Measurements from ENCODE around the gene SLC32A1.

SLC32A1 gene

GRCh38 chr20:38755324-38755910 is 31.1 kb downstream of the SLC32A1 start:
- DNase-seq = no peak

GRCh38 chr20:38757145-38757775 is 33.0 kb downstream of the SLC32A1 start:
- no peak for DNase-seq

DNA sequence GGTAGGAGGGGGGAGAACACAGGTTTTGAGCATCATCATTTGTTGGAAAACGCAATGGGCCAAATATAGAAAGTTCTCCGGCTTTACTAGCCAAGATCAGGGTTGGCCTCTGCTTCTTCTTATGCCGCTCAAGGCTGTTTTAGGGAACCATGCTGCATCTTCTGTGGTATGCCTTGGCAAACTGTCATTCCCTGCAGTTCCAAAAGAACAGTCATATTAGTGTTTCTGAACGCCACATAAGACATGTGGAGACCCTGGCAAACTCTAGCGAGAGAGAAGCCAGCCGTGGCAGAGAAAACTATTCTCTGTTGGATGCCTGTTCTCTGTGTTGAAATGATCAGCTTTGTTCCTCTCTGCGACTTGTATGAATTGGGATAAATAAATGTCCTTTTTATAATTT is 34.8 kb downstream of the SLC32A1 start:
- no peak for DNase-seq

DNA sequence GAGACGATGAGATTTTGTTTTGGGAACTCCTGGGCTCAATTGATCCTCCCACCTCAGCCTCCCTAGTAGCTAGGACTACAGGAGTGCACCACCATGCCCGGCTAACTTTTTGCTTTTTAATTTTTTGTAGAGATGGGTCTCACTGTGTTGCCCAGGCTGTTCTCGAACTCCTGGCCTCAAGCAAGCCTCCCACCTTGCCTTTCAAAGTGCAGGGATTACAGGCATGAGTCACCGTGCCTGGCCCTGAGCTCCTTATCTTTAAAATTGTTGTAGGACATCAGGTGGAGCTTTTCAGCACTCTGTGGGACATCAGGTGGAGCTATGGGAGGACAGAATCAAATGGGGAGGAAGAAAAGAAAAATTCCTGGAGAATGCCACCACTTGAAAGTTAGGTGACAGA is 36.7 kb downstream of the SLC32A1 start:
- DNase-seq = no peak

- DNase-seq = no peak
Measured at GRCh38 chr20:38762174-38762573, 37.9 kb downstream of the SLC32A1 start.

- DNase-seq = no peak
Measured at GRCh38 chr20:38763616-38764015, 39.3 kb downstream of the SLC32A1 start.

GRCh38 chr20:38764567-38765318 is 40.5 kb downstream of the SLC32A1 start:
- no peak for DNase-seq

DNA sequence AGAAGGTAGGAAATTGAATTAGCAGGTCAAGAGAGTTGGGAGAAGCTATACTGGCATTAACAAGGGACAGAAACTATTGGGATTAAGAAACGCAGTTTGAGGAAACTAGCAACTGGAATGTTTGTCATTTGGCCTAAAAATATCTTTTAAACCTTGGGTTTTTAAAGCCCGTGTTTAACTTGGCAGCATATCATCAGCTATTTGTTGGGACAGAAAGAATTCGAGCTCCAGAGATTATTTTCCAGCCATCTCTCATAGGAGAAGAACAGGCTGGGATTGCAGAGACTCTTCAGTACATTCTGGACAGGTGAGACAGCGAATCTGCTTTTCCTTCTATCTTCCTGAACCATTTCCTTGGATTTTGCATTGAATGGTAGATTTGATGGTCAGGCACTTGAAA is 41.8 kb downstream of the SLC32A1 start:
- no peak for DNase-seq

- no peak for DNase-seq
Measured at GRCh38 chr20:38769376-38770295, 45.4 kb downstream of the SLC32A1 start.

DNA sequence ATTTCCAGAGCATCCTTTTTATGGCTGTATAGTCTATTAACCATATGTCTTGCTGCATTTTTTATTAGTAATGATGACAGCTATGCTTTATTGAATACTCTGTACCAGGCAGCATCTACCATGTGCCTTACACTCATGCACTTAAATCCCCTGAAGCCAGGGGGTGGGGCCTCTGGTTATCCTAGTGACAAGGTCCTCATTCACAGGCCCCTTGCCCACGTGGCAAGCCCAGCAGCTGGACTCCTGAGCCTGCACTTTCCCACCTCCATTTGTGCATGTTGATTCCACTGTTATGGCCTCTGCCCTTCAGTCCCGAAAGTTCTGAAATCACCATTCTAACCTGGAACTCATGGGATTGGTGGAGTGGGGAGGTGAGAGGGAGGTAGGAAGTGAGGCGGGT is 46.3 kb downstream of the SLC32A1 start:
- DNase-seq = no peak

DNA sequence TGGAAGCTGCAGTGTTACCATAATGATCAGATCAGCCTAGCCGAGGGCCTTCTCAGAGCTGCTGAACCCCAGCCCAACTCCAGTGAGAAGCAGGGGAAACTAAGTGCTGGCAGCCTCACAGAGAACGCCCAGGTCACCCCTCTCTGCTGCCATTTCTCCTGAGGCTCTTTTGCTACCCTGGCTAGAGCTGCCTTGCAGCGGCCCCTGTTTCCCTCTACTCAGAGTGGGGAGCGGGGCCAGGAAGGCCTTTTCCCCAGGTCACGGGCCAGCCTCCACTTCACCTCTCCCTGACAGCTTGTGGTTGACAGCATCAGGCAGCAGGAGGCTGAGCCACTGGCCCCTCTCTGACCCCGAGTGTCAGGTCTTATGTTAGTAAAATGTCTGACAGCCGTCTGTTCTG is 46.7 kb downstream of the SLC32A1 start:
- no peak for DNase-seq

DNA sequence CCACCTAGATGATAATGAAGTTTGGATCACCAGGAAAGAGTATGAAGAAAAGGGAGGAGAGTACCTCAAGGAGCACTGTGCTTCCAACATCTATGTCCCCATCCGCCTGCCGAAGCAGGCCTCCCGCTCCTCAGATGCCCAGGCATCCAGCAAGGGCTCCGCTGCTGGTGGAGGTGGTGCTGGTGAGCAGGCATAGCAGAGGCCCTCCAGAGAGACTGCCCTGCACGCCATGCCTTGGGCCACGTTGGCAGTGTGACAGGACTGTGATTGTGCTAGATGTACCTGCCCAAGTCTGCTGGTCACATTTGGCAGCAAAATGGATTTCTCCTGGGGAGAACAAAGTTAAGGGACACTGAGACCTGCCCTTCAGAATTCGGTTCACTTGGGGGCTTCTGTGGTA is 47.3 kb downstream of the SLC32A1 start:
- DNase-seq = no peak

DNA sequence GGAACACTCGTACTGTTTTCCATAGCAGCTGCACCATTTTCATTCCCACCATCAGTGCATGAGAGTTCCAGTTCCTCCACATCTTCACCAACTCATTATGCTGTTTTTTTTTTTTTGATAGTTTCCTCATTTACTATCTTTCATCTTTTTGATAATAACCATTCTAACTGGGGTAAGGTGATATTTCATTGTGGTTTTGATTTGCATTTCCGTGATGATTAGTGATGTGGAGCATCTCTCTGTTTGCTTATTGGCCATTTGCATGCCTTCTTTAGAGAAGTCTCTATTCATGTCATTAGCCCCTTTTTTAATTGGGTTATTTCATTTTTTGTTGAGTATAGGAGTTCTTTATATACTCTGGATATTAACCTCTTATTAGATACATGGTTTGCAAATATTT is 49.9 kb downstream of the SLC32A1 start:
- DNase-seq = no peak

- peak; percentile 18 to 42 for DNase-seq
Measured at GRCh38 chr20:38776363-38776762, 52.1 kb downstream of the SLC32A1 start.
